Measurements from ENCODE around the gene ATP8B1. TPM values are rescaled to one million over a fixed set of nuclear protein-coding genes. Genes with fewer than 3 reads are reported as not detected.

ATP8B1 gene
- total and polyA plus RNA-seq, 8 donors, result 14.4 to 189 (median 53.3) TPM

GRCh38 chr18:57839942-57840381, 36.8 kb upstream of the ATP8B1 start:
- H3K27me3 ChIP-seq, result no peaks in the 10 kb centered on the region
- WGBS, 5 donors, result 87 to 91% (median 90%) methylated on average over 6 of the region's 6 CpGs
- H3K4me1 ChIP-seq, result peaks cover 0 to under 1% (median 0%) of the 10 kb centered on the region in 4 donors
- H3K36me3 ChIP-seq, result no peaks in the 10 kb centered on the region
- intact Hi-C loops (cut with DNase I; ENCODE audit: low total_unique reads), result no loop called here
- H3K9me3 ChIP-seq, result no peaks in the 10 kb centered on the region
- H3K4me3 ChIP-seq, result no peak overlapping the region
- no peak overlapping the region for H3K27ac ChIP-seq
- no peak for TF ChIP-seq POLR2AphosphoS5 (IDR thresholded peaks at IDR 0.05)
- TF ChIP-seq CTCF (IDR thresholded peaks at IDR 0.05), result no peak
- no peak for TF ChIP-seq EP300 (IDR thresholded peaks at IDR 0.05)
- TF ChIP-seq POLR2A (IDR thresholded peaks at IDR 0.05), result no peak
- no peak for DNase-seq

GRCh38 chr18:57837917-57838548, 34.9 kb upstream of the ATP8B1 start:
- Histone ChIP-seq H3K36me3 (no peaks in the 10 kb centered on the region), H3K4me1 (peaks cover 0 to 8% (median 2%) of the 10 kb centered on the region in 4 donors), H3K9me3 (no peaks in the 10 kb centered on the region), H3K27ac (no peak overlapping the region), H3K4me3 (no peak overlapping the region), H3K27me3 (no peaks in the 10 kb centered on the region)
- no peak for DNase-seq
- intact Hi-C loops (cut with DNase I; ENCODE audit: low total_unique reads), result no loop called here
- 74 to 79% (median 76%) methylated on average over 12 of the region's 12 CpGs for WGBS, 5 donors
- TF ChIP-seq CTCF (IDR thresholded peaks at IDR 0.05), result no peak
- no peak for TF ChIP-seq EP300 (IDR thresholded peaks at IDR 0.05)
- no peak for TF ChIP-seq POLR2AphosphoS5 (IDR thresholded peaks at IDR 0.05)
- TF ChIP-seq POLR2A (IDR thresholded peaks at IDR 0.05), result no peak

- H3K4me1 ChIP-seq, result peaks cover 0 to 8% (median 2%) of the 10 kb centered on the region in 4 donors
- DNase-seq, result no peak
- 89 to 100% (median 97%) methylated on average over 3 of the region's 3 CpGs for WGBS, 5 donors
These were observed 33.4 kb upstream of the ATP8B1 start for GRCh38 chr18:57836557-57836956.

GRCh38 chr18:57835904-57836303, 32.8 kb upstream of the ATP8B1 start:
- no peak for TF ChIP-seq POLR2AphosphoS5 (IDR thresholded peaks at IDR 0.05)
- TF ChIP-seq POLR2A (IDR thresholded peaks at IDR 0.05), result no peak
- TF ChIP-seq CTCF (IDR thresholded peaks at IDR 0.05), result no peak
- TF ChIP-seq EP300 (IDR thresholded peaks at IDR 0.05), result no peak
- WGBS, 5 donors, result 90 to 100% (median 92%) methylated on average over 2 of the region's 2 CpGs
- no peak for DNase-seq

More at GRCh38 chr18:57836557-57836956, 33.4 kb upstream of the ATP8B1 start:
- Histone ChIP-seq H3K27ac (no peak overlapping the region), H3K9me3 (no peaks in the 10 kb centered on the region), H3K27me3 (no peaks in the 10 kb centered on the region), H3K4me3 (no peak overlapping the region), H3K36me3 (no peaks in the 10 kb centered on the region)
- TF ChIP-seq CTCF (IDR thresholded peaks at IDR 0.05) (no peak), POLR2AphosphoS5 (IDR thresholded peaks at IDR 0.05) (no peak), POLR2A (IDR thresholded peaks at IDR 0.05) (no peak), EP300 (IDR thresholded peaks at IDR 0.05) (no peak)
- intact Hi-C loops (cut with DNase I; ENCODE audit: low total_unique reads), result no loop called here

More at GRCh38 chr18:57835904-57836303, 32.8 kb upstream of the ATP8B1 start:
- intact Hi-C loops (cut with DNase I; ENCODE audit: low total_unique reads), result no loop called here
- Histone ChIP-seq H3K9me3 (no peaks in the 10 kb centered on the region), H3K4me1 (peaks cover 0 to 8% (median 2%) of the 10 kb centered on the region in 4 donors), H3K4me3 (no peak overlapping the region), H3K36me3 (no peaks in the 10 kb centered on the region), H3K27ac (no peak overlapping the region), H3K27me3 (no peaks in the 10 kb centered on the region)

Measured in stomach (tissue), 9 donors.